Activated T-cell treated with anti-CD3 and anti-CD28 coated beads for 48 hours (primary cell): Measurements from ENCODE around the gene STRC.
"Not testable (repeated sequence)": the region's sequence is repeated elsewhere in the genome, so short reads cannot be mapped to it uniquely, and the experiment has no call there.

Source experiments
- DNase-seq: peaks from one replicate; pipeline ENCODE4 v3.0.0-alpha.2; 2020; ENCODE audit warnings: low read depth

Gene STRC

GRCh38 chr15:43618700-43619099 lies at the start of gene STRC:
TSS of gene STRC (minus strand) at chr15:43618800. CDS start at chr15:43618722, 78 bp downstream.
- not testable (repeated sequence) for DNase-seq

- DNase-seq, result not testable (repeated sequence)
Observed at GRCh38 chr15:43666177-43666576, 47.6 kb upstream of the STRC start.

- not testable (repeated sequence) for DNase-seq
Observed at GRCh38 chr15:43663333-43663732, 44.7 kb upstream of the STRC start.

- DNase-seq, result not testable (repeated sequence)
Observed at GRCh38 chr15:43662293-43662692, 43.7 kb upstream of the STRC start.

- DNase-seq, result not testable (repeated sequence)
Observed at GRCh38 chr15:43659727-43660126, 41.1 kb upstream of the STRC start.

GRCh38 chr15:43649430-43649926 lies 30.9 kb upstream of the STRC start:
- DNase-seq, result not testable (repeated sequence)

- no peak for DNase-seq
Observed at GRCh38 chr15:43648649-43649429, 30.2 kb upstream of the STRC start, which contains the start of gene CATSPER2. TSS of gene CATSPER2 (minus strand) at chr15:43648844. CDS start at chr15:43648061, 783 bp downstream.

- DNase-seq, result not testable (repeated sequence)
Observed at GRCh38 chr15:43638464-43639204, 20.0 kb upstream of the STRC start.

- DNase-seq, result not testable (repeated sequence)
Observed at GRCh38 chr15:43626937-43627336, 8.3 kb upstream of the STRC start.

GRCh38 chr15:43625106-43625505 lies 6.5 kb upstream of the STRC start:
- DNase-seq, result no peak

- not testable (repeated sequence) for DNase-seq
Observed at GRCh38 chr15:43622068-43622799, 3.6 kb upstream of the STRC start.

GRCh38 chr15:43617750-43618149 lies 850 bp downstream of the STRC start:
- not testable (repeated sequence) for DNase-seq

- DNase-seq, result not testable (repeated sequence)
Observed at GRCh38 chr15:43602233-43602632, 16.4 kb downstream of the STRC start.

GRCh38 chr15:43600200-43600599 lies 18.4 kb downstream of the STRC start:
- not testable (repeated sequence) for DNase-seq

- not testable (repeated sequence) for DNase-seq
Observed at GRCh38 chr15:43599131-43599530, 19.5 kb downstream of the STRC start.

- not testable (repeated sequence) for DNase-seq
Observed at GRCh38 chr15:43593328-43594190, 25.0 kb downstream of the STRC start, which contains the start of gene CKMT1B. TSS of gene CKMT1B (plus strand) at chr15:43594027. CDS start at chr15:43594219, 192 bp downstream.

- not testable (repeated sequence) for DNase-seq
Observed at GRCh38 chr15:43592841-43593240, 25.8 kb downstream of the STRC start.

GRCh38 chr15:43589778-43590466 lies 28.7 kb downstream of the STRC start, which contains the start of gene PPIP5K1:
TSS of gene PPIP5K1 (minus strand) at chr15:43590208. CDS start at chr15:43584504, 5,704 bp downstream.
- not testable (repeated sequence) for DNase-seq

- not testable (repeated sequence) for DNase-seq
Observed at GRCh38 chr15:43574607-43575006, 44.0 kb downstream of the STRC start.

GRCh38 chr15:43566615-43567014 lies 52.0 kb downstream of the STRC start:
- not testable (repeated sequence) for DNase-seq
